ENCODE data around the gene YWHAG. TPM values are rescaled to one million over a fixed set of nuclear protein-coding genes. Genes with fewer than 3 reads are reported as not detected.
"Not testable (repeated sequence)": the region's sequence is repeated elsewhere in the genome, so short reads cannot be mapped to it uniquely, and the experiment has no call there.

Gene YWHAG
- total RNA-seq, 1 donor from 2014 or later: 351 TPM

DNA sequence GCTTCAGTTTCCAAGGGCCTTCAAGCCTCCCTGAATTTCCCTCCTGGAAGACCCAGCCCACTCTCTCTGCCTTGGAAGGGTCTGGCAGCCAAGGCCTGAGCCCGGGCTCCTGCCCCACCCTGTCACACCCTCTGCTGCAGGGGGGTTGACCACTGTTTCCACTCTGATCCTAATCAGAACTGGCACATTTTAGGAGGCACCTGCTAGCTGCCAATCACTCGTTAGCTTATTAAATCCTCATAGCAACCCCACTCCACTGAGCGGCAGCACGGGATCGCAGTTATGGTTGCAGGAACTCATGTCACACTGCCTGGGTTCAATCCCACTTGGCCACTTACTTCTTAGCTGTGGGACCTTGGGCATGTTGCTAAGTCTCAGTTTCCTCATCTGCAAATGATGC lies 43.4 kb downstream of the YWHAG start:
- Histone ChIP-seq H4K20me1 (ENCODE audit: insufficient read depth, low read length) (peaks cover 7% of the 10 kb centered on the region), H3K27me3 (ENCODE audit: insufficient read depth, low read length) (no peaks in the 10 kb centered on the region), H2AFZ (ENCODE audit: low read depth, low read length) (no peak overlapping the region), H3K4me3 (ENCODE audit: insufficient read depth, low read depth, low read length) (no peak overlapping the region), H3K36me3 (ENCODE audit: insufficient read depth, low read length) (no peaks in the 10 kb centered on the region), H3K27ac (ENCODE audit: low read depth, low read length) (no peak overlapping the region), H3K79me2 (ENCODE audit: insufficient read depth, low read length) (no peaks in the 10 kb centered on the region), H3K9ac (ENCODE audit: low read length) (no peak overlapping the region), H3K9me3 (ENCODE audit: insufficient read depth, low read depth, low read length) (no peaks in the 10 kb centered on the region), H3K4me2 (ENCODE audit: low read length) (no peak overlapping the region), H3K4me1 (ENCODE audit: insufficient read depth, low read length) (peaks cover 17% of the 10 kb centered on the region)
- Mint-ChIP-seq H3K27me3 (ENCODE audit: low read depth, unreplicated experiment) (no peaks in the 10 kb centered on the region), H3K9me3 (ENCODE audit: unreplicated experiment) (peaks cover 2% of the 10 kb centered on the region), H3K4me1 (ENCODE audit: low read depth, unreplicated experiment) (peaks cover 13% of the 10 kb centered on the region), H3K36me3 (ENCODE audit: low read depth, unreplicated experiment) (peaks cover 2% of the 10 kb centered on the region), H3K4me3 (ENCODE audit: unreplicated experiment) (no peak overlapping the region), H3K27ac (ENCODE audit: unreplicated experiment) (no peak overlapping the region)
- DNase-seq (ENCODE audit: low read depth): no peak
- FAIRE-seq: no peak
- no peak for TF ChIP-seq EZH2 (IDR thresholded peaks at IDR 0.05; ENCODE audit: insufficient read depth, low read length)
- TF ChIP-seq, protein P1, sequence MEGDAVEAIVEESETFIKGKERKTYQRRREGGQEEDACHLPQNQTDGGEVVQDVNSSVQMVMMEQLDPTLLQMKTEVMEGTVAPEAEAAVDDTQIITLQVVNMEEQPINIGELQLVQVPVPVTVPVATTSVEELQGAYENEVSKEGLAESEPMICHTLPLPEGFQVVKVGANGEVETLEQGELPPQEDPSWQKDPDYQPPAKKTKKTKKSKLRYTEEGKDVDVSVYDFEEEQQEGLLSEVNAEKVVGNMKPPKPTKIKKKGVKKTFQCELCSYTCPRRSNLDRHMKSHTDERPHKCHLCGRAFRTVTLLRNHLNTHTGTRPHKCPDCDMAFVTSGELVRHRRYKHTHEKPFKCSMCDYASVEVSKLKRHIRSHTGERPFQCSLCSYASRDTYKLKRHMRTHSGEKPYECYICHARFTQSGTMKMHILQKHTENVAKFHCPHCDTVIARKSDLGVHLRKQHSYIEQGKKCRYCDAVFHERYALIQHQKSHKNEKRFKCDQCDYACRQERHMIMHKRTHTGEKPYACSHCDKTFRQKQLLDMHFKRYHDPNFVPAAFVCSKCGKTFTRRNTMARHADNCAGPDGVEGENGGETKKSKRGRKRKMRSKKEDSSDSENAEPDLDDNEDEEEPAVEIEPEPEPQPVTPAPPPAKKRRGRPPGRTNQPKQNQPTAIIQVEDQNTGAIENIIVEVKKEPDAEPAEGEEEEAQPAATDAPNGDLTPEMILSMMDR (IDR thresholded peaks at IDR 0.05; ENCODE audit: insufficient read depth, low read depth, low read length): no peak

DNA sequence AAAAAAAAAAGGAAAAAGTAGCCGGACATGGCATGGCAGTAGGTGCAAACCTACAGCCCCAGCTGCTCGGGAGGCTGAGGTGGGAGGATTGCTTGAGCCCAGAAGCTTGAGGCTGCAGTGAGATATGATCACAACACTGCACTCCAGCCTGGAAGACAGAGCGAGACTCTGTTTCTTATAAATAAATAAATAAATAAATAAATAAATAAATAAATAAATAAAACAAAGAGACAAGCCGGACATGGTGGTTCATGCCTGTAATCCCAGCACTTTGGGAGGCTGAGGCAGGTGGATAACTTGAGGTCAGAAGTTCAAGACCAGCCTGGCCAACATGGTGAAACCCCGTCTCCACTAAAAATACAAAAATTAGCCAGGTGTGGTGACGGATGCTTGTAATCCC lies 44.1 kb downstream of the YWHAG start:
- H3K27ac Mint-ChIP-seq (ENCODE audit: unreplicated experiment); FAIRE-seq; H3K27me3 ChIP-seq (ENCODE audit: insufficient read depth, low read length): not testable (repeated sequence)

DNA sequence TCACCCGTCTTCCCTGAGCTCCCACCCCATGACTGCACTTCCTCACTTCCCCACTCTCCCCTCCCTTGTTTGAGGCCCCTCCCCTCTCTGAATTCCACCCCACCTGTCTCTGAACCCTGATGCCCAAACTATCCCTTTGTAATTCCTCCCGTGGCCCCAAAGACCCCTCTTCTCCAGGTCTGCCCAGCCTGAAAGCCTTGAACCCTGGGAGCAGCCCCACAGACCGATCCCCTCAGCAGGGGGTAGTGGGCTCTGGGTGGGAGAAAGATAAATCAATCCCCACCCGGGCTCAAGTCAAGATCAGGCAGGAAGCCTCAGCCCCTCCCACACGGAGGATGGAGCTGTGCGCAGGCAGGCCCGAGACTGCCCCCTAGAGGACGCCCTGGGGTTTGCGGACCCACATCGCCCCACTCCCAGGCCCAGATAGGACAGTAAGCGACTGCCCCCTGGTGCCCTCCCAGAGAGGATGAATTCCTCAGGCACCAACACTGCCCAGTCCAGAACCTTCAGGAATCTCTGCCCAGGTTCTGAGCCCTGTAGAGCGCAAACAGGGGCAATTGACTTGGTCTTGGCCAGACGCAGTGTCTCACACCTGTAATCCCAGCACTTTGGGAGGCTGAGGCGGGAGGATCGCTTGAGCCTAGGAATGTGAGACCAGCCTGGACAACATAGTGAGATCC lies 44.6 kb downstream of the YWHAG start:
- TF ChIP-seq EZH2 (IDR thresholded peaks at IDR 0.05; ENCODE audit: insufficient read depth, low read length): no peak
- TF ChIP-seq, protein P1 (IDR thresholded peaks at IDR 0.05; ENCODE audit: insufficient read depth, low read depth, low read length): peak; percentile 99
- Histone ChIP-seq H2AFZ (ENCODE audit: low read depth, low read length) (peak overlapping the region; percentile 48), H3K9ac (ENCODE audit: low read length) (no peak overlapping the region), H3K4me1 (ENCODE audit: insufficient read depth, low read length) (peaks cover 14% of the 10 kb centered on the region), H3K4me3 (ENCODE audit: insufficient read depth, low read depth, low read length) (no peak overlapping the region), H4K20me1 (ENCODE audit: insufficient read depth, low read length) (peaks cover 4% of the 10 kb centered on the region), H3K27me3 (ENCODE audit: insufficient read depth, low read length) (no peaks in the 10 kb centered on the region), H3K79me2 (ENCODE audit: insufficient read depth, low read length) (no peaks in the 10 kb centered on the region), H3K27ac (ENCODE audit: low read depth, low read length) (no peak overlapping the region), H3K36me3 (ENCODE audit: insufficient read depth, low read length) (no peaks in the 10 kb centered on the region), H3K9me3 (ENCODE audit: insufficient read depth, low read depth, low read length) (no peaks in the 10 kb centered on the region), H3K4me2 (ENCODE audit: low read length) (peak overlapping the region; percentile 61)
- H3K4me3 Mint-ChIP-seq (ENCODE audit: unreplicated experiment): no peak overlapping the region
- FAIRE-seq (no peak), DNase-seq (ENCODE audit: low read depth) (peak; percentile 68)
- H3K27ac Mint-ChIP-seq (ENCODE audit: unreplicated experiment): no peak overlapping the region
- peaks cover 13% of the 10 kb centered on the region for H3K4me1 Mint-ChIP-seq (ENCODE audit: low read depth, unreplicated experiment)
- H3K36me3 Mint-ChIP-seq (ENCODE audit: low read depth, unreplicated experiment): peaks cover 2% of the 10 kb centered on the region
- H3K9me3 Mint-ChIP-seq (ENCODE audit: unreplicated experiment): peaks cover 2% of the 10 kb centered on the region
- no peaks in the 10 kb centered on the region for H3K27me3 Mint-ChIP-seq (ENCODE audit: low read depth, unreplicated experiment)

More for the DNA sequence above, 44.1 kb downstream of the YWHAG start:
- not testable (repeated sequence) for H3K4me3 ChIP-seq (ENCODE audit: insufficient read depth, low read depth, low read length); H3K9me3 ChIP-seq (ENCODE audit: insufficient read depth, low read depth, low read length); H3K9me3 Mint-ChIP-seq (ENCODE audit: unreplicated experiment); H3K79me2 ChIP-seq (ENCODE audit: insufficient read depth, low read length); H3K36me3 Mint-ChIP-seq (ENCODE audit: low read depth, unreplicated experiment); DNase-seq (ENCODE audit: low read depth); H3K9ac ChIP-seq (ENCODE audit: low read length); H3K27ac ChIP-seq (ENCODE audit: low read depth, low read length); H3K27me3 Mint-ChIP-seq (ENCODE audit: low read depth, unreplicated experiment); H2AFZ ChIP-seq (ENCODE audit: low read depth, low read length); H3K4me3 Mint-ChIP-seq (ENCODE audit: unreplicated experiment); H3K4me2 ChIP-seq (ENCODE audit: low read length); H3K36me3 ChIP-seq (ENCODE audit: insufficient read depth, low read length); H4K20me1 ChIP-seq (ENCODE audit: insufficient read depth, low read length)
- peaks cover 17% of the 10 kb centered on the region for H3K4me1 ChIP-seq (ENCODE audit: insufficient read depth, low read length)
- H3K4me1 Mint-ChIP-seq (ENCODE audit: low read depth, unreplicated experiment): peaks cover 13% of the 10 kb centered on the region

DNA sequence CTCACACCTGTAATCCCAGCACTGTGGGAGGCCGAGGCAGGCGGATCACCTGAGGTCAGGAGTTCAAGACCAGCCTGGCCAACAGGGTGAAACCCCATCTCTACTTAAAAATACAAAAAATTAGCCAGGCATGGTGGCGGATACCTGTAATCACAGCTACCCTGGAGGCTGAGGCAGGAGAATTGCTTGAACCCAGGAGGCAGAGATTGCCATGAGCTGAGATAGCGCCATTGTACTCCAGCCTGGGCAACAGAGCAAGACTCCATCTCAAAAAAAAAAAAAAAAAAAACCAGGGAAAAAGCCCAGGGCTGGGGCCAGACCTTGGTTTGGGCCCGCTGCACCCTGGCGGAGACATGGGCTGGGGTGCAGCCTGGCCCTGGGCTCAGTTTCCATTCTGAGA lies 47.0 kb downstream of the YWHAG start:
- H3K4me3 Mint-ChIP-seq (ENCODE audit: unreplicated experiment); H3K27me3 Mint-ChIP-seq (ENCODE audit: low read depth, unreplicated experiment); H3K9me3 Mint-ChIP-seq (ENCODE audit: unreplicated experiment); DNase-seq (ENCODE audit: low read depth); H4K20me1 ChIP-seq (ENCODE audit: insufficient read depth, low read length); H3K36me3 ChIP-seq (ENCODE audit: insufficient read depth, low read length); H3K4me3 ChIP-seq (ENCODE audit: insufficient read depth, low read depth, low read length); H3K36me3 Mint-ChIP-seq (ENCODE audit: low read depth, unreplicated experiment); H3K27ac ChIP-seq (ENCODE audit: low read depth, low read length); H3K9ac ChIP-seq (ENCODE audit: low read length); H3K4me2 ChIP-seq (ENCODE audit: low read length); H3K79me2 ChIP-seq (ENCODE audit: insufficient read depth, low read length); FAIRE-seq; H3K9me3 ChIP-seq (ENCODE audit: insufficient read depth, low read depth, low read length); H3K27ac Mint-ChIP-seq (ENCODE audit: unreplicated experiment); H3K4me1 ChIP-seq (ENCODE audit: insufficient read depth, low read length); H2AFZ ChIP-seq (ENCODE audit: low read depth, low read length); H3K27me3 ChIP-seq (ENCODE audit: insufficient read depth, low read length); H3K4me1 Mint-ChIP-seq (ENCODE audit: low read depth, unreplicated experiment): not testable (repeated sequence)
